GM11168 (cell line): ENCODE data around the gene ICE1.
"Not testable (repeated sequence)": the region's sequence is repeated elsewhere in the genome, so short reads cannot be mapped to it uniquely, and the experiment has no call there.

Experiments
- in situ Hi-C: fragments of 300-500 bp; cut with MboI; formaldehyde crosslinking; loops from one replicate; pipeline ENCODE4 v1.12.0; 2022; ENCODE audit warnings: low sequenced_read_pairs; ENCODE audit not compliant: unreplicated experiment

Gene ICE1

GRCh38 chr5:5483350-5483749, 60.9 kb downstream of the ICE1 start:
- in situ Hi-C loops: loop anchor here (25.0 kb wide), 2 partner anchors 404 to 1104 kb away; no protein-coding TSS in a partner anchor

GRCh38 chr5:5483880-5484598, 61.6 kb downstream of the ICE1 start:
- in situ Hi-C loops: loop anchor here (25.0 kb wide), 2 partner anchors 403 to 1103 kb away; no protein-coding TSS in a partner anchor

GRCh38 chr5:5486122-5486521, 63.6 kb downstream of the ICE1 start:
- in situ Hi-C loops: loop anchor here (25.0 kb wide), 2 partner anchors 401 to 1101 kb away; no protein-coding TSS in a partner anchor

- in situ Hi-C loops: loop anchor here (25.0 kb wide), 2 partner anchors 400 to 1100 kb away; no protein-coding TSS in a partner anchor
Observed at GRCh38 chr5:5487585-5488360, 65.3 kb downstream of the ICE1 start.

GRCh38 chr5:5490774-5491347, 68.4 kb downstream of the ICE1 start:
- in situ Hi-C loops: loop anchor here (25.0 kb wide), 2 partner anchors 396 to 1096 kb away; no protein-coding TSS in a partner anchor

- in situ Hi-C loops: loop anchor here (25.0 kb wide), 2 partner anchors 395 to 1095 kb away; no protein-coding TSS in a partner anchor
Observed at GRCh38 chr5:5492087-5492933, 69.8 kb downstream of the ICE1 start.

GRCh38 chr5:5492934-5493271, 70.4 kb downstream of the ICE1 start:
- in situ Hi-C loops: loop anchor here (25.0 kb wide), 2 partner anchors 394 to 1094 kb away; no protein-coding TSS in a partner anchor

- in situ Hi-C loops: loop anchor here (25.0 kb wide), 2 partner anchors 393 to 1093 kb away; no protein-coding TSS in a partner anchor
Observed at GRCh38 chr5:5494489-5495402, 72.3 kb downstream of the ICE1 start.

- in situ Hi-C loops: loop anchor here (25.0 kb wide), 2 partner anchors 390 to 1090 kb away; no protein-coding TSS in a partner anchor
Observed at GRCh38 chr5:5497152-5497788, 74.8 kb downstream of the ICE1 start.

- in situ Hi-C loops: loop anchor here (25.0 kb wide), 2 partner anchors 388 to 1088 kb away; no protein-coding TSS in a partner anchor
Observed at GRCh38 chr5:5499442-5499841, 77.0 kb downstream of the ICE1 start.

- in situ Hi-C loops: no loop called here
Observed at GRCh38 chr5:5504325-5504724, 81.8 kb downstream of the ICE1 start.

GRCh38 chr5:5505815-5506214, 83.3 kb downstream of the ICE1 start:
- in situ Hi-C loops: no loop called here

- in situ Hi-C loops: no loop called here
Observed at GRCh38 chr5:5508391-5508790, 85.9 kb downstream of the ICE1 start.

GRCh38 chr5:5511904-5512416, 89.5 kb downstream of the ICE1 start:
- in situ Hi-C loops: no loop called here

GRCh38 chr5:5512543-5512942, 90.1 kb downstream of the ICE1 start:
- in situ Hi-C loops: no loop called here

GRCh38 chr5:5520622-5521021, 98.1 kb downstream of the ICE1 start:
- in situ Hi-C loops: not testable (repeated sequence)

- in situ Hi-C loops: no loop called here
Observed at GRCh38 chr5:5521029-5521428, 98.6 kb downstream of the ICE1 start.

- in situ Hi-C loops: no loop called here
Observed at GRCh38 chr5:5521478-5521877, 99.0 kb downstream of the ICE1 start.
